GM18507 (cell line): ENCODE data around the gene COA3.

Source experiments
- DNase-seq: peaks from one replicate; pipeline ENCODE4 v3.0.0; 2011; ENCODE audit warnings: low read depth; ENCODE audit not compliant: insufficient read length; ENCODE audit errors: extremely low spot score
- FAIRE-seq: peaks from 2 replicates; lab custom pipeline; 2011; peaks lifted over from hg19 to GRCh38; lab: Jason Lieb, UNC

The COA3 gene

DNA sequence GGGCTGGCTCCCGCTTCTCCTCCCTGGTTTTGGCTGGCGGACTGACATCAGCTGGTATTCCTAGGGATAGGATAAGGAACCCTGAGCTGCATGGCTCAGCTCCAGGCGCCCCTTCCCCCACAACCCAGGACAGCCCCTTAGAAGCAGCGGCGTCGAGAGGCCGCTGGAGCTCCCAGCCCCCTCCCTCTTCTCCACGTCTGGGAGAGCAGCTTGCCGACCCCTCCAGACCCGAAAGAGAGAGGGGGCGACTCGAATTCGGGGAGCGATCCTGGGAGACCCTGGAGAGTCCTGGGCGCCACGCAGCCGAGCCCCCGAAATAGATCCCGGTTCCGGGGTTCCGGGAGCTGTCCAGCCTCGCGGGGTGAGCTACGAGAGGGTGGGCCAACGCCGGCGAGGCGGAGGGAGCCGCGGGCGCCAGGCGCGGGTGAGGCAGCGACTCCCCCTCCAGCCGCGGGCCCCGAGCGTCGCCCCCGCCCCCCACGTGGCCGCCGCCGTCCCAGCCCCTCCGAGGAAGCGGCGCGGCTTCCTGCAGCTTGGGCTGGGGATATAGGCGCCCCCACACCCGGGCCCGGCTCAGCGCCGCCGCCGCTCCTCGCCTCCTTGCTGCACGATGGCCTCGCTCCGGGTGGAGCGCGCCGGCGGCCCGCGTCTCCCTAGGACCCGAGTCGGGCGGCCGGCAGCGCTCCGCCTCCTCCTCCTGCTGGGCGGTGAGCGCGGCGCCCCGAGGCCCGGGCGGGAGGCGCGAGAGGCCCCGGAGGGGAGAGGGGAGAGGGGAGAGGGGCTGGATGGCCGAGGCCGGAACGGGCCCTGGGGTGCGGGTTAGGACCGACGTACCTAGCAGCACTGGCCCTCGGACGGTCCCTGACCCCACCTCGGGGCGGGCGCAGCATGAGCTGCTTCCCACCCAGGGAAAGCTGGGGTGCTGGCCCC is 37.6 kb downstream of the COA3 start, which contains the start of gene RAMP2:
Gene RAMP2, plus strand, starts transcription at position 576 of the 930 bp plus-strand sequence. Its CDS starts 35 bp downstream, at position 611.
- no peak for FAIRE-seq
- DNase-seq: no peak

DNA sequence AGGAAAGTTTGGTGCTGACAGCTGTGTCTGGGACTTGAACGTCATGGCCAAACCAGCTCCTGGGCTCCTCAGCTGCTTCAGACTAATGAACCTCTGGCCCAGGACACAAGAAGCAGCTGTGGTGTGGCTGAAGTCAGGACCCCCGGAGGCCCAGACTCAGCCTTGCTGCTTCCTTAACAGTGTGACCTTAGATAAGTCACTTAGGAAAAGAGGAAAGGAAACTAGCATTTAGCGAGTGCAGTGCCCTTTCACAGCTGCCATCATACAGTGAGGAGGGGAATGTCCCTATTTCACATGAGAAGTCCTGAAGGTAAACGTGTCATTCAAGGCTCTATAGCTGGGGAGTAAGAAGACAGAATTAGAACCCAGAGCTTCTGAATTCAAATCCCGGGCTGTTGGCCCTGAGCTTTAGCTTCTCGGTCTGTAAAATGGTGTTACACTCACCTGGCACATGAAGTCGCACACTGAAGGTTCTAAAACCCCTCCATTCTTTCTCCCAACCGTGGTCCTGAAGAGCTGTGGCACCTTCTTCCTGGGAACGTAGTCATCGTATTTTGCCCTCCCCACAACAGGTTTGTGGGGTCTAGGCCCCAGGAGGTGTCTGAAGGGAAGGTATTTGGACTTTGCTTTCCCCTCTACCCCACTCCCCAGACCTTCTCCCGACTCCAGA is 38.4 kb downstream of the COA3 start:
- FAIRE-seq (peak; percentile 78), DNase-seq (no peak)

DNA sequence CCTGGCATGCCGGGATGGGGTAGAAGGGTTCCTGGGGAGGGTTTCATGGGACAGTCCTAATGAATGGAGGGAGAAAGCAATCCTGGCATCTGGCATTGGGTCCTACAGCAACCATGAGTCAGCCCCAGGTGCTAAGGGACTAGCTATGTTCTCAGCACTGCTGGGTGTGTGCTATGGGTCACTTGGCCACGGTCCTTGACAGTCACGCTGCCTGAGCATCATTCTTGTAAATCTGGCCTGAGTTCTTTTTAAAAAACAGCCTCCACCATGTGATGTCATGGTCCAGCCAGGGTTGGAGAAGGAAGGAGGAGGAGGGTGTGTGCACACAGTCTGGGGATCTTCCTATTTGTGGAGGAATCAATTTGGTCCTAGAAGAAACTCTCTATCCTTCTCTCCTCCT is 43.7 kb downstream of the COA3 start:
- DNase-seq: no peak
- FAIRE-seq: no peak

DNA sequence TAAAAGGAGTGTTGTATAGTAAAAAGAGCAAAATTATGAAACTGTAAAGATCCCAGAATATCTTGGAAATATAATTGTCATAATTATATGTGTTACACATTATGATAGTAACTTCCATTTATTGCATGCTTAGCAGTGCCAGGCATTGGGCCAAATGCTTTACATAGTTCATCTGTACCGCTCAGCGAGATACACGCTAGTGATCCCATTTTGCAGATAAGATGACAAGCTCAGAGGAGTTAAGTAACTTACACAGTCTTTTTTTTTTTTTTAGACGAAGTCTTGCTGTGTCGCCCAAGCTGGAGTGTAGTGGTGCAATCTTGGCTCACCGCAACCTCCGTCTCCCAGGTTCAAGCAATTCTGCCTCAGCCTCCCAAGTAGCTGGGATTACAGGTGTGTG is 46.9 kb downstream of the COA3 start:
- FAIRE-seq (no peak), DNase-seq (no peak)

DNA sequence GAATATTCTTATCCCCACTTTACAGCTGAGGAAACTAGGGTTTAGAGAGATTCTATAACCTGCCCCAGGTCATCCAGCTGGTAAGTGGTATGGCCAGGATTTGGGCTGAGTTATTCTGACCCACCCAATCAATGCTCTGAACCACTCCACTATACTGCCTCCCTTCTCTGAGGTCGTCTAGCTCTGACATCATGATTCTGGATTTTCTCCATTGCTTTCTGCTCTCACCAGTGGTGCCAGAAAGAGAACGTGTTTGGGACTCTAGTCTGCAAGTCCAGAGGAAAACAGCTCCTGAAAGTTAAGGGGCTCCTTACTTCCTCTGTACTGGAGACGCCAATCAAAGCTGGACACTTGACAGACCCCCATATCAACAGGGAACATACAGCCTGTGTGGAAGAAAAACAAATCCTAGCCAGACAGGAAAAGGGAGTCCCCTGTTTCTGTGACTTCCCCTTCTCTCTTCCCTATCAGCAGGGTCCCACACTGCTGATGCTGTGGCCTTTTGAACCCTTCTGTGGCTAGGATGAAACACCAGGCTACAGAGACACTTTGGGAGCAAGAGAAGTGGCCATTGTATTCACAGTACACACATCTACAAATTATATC is 47.7 kb downstream of the COA3 start:
- DNase-seq (no peak), FAIRE-seq (no peak)

DNA sequence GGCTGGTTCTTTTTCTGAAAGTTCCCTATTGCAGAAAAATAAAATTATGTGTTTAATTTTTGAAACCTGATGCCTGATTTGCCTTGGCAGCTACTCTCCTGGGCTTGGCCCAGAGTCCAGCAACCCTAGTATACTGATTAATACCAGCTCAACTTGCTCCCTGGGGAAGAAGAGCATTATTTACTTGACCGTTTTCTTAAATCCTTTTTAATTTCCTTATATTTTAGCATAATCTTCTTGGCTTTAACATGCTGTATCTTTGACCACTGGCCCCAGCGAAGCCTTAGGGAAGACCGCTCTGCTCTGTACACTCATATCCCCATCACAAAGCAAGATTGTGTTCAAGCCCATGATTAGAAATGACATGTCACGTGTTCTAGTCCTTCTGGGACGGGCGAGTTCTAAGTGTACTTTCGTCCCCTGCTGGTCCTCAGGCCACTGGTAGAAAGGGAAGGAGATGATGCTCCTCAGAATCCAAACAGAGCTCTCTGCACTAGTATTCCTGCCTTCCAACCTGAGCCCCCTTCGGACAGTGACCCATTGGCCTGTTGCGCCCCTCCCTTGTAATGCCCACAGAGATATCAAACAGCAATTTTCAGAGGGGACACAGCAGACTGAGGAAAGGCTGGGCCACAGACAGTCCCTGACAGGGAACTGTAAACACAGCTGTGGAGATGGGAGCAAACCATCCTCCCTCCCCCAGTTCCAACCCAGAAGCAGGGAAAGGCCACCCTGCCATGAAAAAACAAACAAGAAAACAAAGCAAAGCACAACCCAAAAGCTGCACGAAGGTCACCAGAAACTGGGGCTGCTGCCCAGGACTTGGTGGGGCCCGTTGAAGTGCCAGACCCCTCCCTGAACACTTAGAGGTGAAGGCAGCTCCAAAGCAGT is 49.4 kb downstream of the COA3 start:
- FAIRE-seq: no peak
- DNase-seq: no peak

DNA sequence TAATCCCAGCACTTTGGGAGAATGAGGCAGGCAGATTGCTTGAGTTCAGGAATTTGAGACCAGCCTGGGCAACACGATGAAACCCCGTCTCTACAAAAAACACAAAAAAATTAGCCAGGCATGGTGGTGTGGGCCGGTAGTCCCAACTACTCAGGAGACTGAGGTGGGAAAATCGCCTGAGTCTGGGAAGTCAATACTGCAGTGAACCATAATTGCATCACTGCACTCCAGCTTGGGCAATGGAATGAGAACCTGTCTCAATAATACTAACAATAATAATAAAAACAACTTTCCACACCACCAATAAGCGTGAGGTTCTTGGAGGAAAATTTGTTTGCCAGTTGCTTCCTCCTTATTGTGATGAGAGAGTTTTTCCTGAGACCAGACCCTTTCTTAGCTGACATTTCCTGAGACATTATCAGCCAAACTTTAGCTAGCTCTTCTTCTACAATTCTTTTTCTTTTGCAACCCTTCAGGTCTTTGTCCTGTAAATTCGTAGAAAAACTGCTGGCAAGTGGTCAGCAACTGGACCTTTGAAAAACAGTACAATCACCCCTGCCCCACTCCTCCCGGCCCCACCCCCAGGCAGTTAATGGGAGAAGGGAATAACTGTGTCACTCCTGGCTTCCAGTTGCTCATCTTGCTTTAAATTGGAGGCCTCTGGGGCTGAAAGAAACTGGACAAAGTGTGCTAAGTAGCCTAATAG is 50.1 kb downstream of the COA3 start:
- FAIRE-seq (no peak), DNase-seq (no peak)
